A549 (cell line): ENCODE results near the gene NCAM2. TPM values are rescaled to one million over a fixed set of nuclear protein-coding genes. Genes with fewer than 3 reads are reported as not detected.

Source experiments
- ATAC-seq, 2 experiments: fragments of 200-7000 bp in 1 of 2; fragments of >200 bp in 1 of 2; cut with Nextera tagmentation in 1 of 2; cut with Tn5 transposase in 1 of 2; 3 replicates each; pipeline versions ENCODE4 v1.8.0 to v1.9.1; 2018 to 2020; ENCODE audit warnings: mild to moderate bottlenecking in 1 of 2, moderate library complexity in 1 of 2
- CTCF ChIA-PET: fragments of 300-600 bp; sonication (Branson Sonifier 250); formaldehyde crosslinking; extraction: SDS; loops from one replicate; lab custom pipeline; 2021; ENCODE audit warnings: antibody characterized with exemption, inconsistent platforms; lab: Yijun Ruan, JAX
- POLR2A ChIA-PET: fragments of 350-600 bp; formaldehyde crosslinking; extraction: SDS; loops from one replicate; lab custom pipeline; 2021; ENCODE audit warnings: antibody characterized with exemption, inconsistent platforms; lab: Yijun Ruan, JAX
- DNase-seq, 2 experiments: peaks; one replicate each; pipeline versions ENCODE4 v3.0.0 to v3.0.0-alpha.2; 2011 to 2016; ENCODE audit warnings: low read depth in 1 of 2, low spot score in 1 of 2
- FAIRE-seq: peaks from 2 replicates; lab custom pipeline; 2011; peaks lifted over from hg19 to GRCh38; lab: Jason Lieb, UNC
- H3K27ac ChIP-seq, 2 experiments: fragments of >200 bp; sonication (Bioruptor Twin); formaldehyde crosslinking; 3 replicates each; pipeline ENCODE4 v1.5.1; 2016 to 2017
- H3K4me1 ChIP-seq: fragments of >200 bp; sonication (Bioruptor Twin); formaldehyde crosslinking; 3 replicates; pipeline ENCODE4 v1.6.1; 2016
- H3K4me2 ChIP-seq: fragments of >200 bp; sonication (Bioruptor Twin); formaldehyde crosslinking; 3 replicates; pipeline ENCODE4 v1.6.1; 2016
- H3K4me3 ChIP-seq: fragments of >200 bp; sonication (Bioruptor Twin); formaldehyde crosslinking; 3 replicates; pipeline ENCODE4 v1.5.1; 2016
- H3K9me3 ChIP-seq: fragments of >200 bp; sonication (Bioruptor Twin); formaldehyde crosslinking; 3 replicates; pipeline ENCODE4 v1.6.1; 2016
- ATOH8 ChIP-seq: fragments of 250-450 bp; sonication (Bioruptor Pico); IDR thresholded peaks from 2 replicates; pipeline ENCODE4 v1.5.0; 2020; ENCODE audit warnings: low read depth, mild to moderate bottlenecking, moderate library complexity
- BCL3 ChIP-seq: fragments of >200 bp; sonication (Bioruptor Twin); formaldehyde crosslinking; IDR thresholded peaks from 3 replicates; pipeline ENCODE4 v1.6.1; 2016
- BHLHE40 ChIP-seq: IDR thresholded peaks from 2 replicates; pipeline ENCODE4 v1.6.1; 2012; ENCODE audit warnings: low read depth, low read length, inconsistent platforms
- CBX2 ChIP-seq: fragments of 200-600 bp; sonication (generic); IDR thresholded peaks from 2 replicates; pipeline ENCODE4 v1.6.1; 2016; ENCODE audit warnings: low read depth, mild to moderate bottlenecking, borderline replicate concordance
- CBX8 ChIP-seq: fragments of 200-600 bp; sonication (generic); IDR thresholded peaks from 2 replicates; pipeline ENCODE4 v1.6.1; 2016
- CEBPB ChIP-seq, 2 experiments: fragments of >200 bp in 1 of 2; sonication (Bioruptor Twin) in 1 of 2; formaldehyde crosslinking in 1 of 2; IDR thresholded peaks; 2 replicates each; pipeline ENCODE4 v1.6.1; 2012 to 2016
- CTCF ChIP-seq: fragments of >200 bp; sonication (Bioruptor Twin); formaldehyde crosslinking; IDR thresholded peaks from 3 replicates; pipeline ENCODE4 v1.5.1; 2016
- E2F6 ChIP-seq: IDR thresholded peaks from 2 replicates; pipeline ENCODE4 v1.6.1; 2012; ENCODE audit warnings: low read depth, borderline replicate concordance
- ELK1 ChIP-seq: fragments of 150-350 bp; IDR thresholded peaks from 2 replicates; pipeline ENCODE4 v1.6.1; 2014; ENCODE audit warnings: low read depth, mild to moderate bottlenecking, low read length
- FOSB ChIP-seq: fragments of 250-450 bp; sonication (Bioruptor Pico); IDR thresholded peaks from 2 replicates; pipeline ENCODE4 v1.5.0; 2020; ENCODE audit warnings: mild to moderate bottlenecking, moderate library complexity
- FOSL2 ChIP-seq, 2 experiments: fragments of 450-650 bp in 1 of 2; fragments of >200 bp in 1 of 2; sonication (Bioruptor Twin) in 1 of 2; formaldehyde crosslinking; IDR thresholded peaks; 2 replicates each; pipeline versions ENCODE4 v1.5.0 to v1.6.1; 2016 to 2020; ENCODE audit warnings: mild to moderate bottlenecking in 1 of 2, moderate library complexity in 1 of 2
- FOXS1 ChIP-seq: fragments of 250-450 bp; sonication (Bioruptor Pico); IDR thresholded peaks from 2 replicates; pipeline ENCODE4 v1.5.0; 2020; ENCODE audit warnings: mild to moderate bottlenecking, moderate library complexity
- GATA3 ChIP-seq: IDR thresholded peaks from 2 replicates; pipeline ENCODE4 v1.6.1; 2012; ENCODE audit warnings: borderline replicate concordance
- HDAC2 ChIP-seq: fragments of 200-600 bp; sonication (generic); IDR thresholded peaks from 2 replicates; pipeline ENCODE4 v1.6.1; 2016
- HES2 ChIP-seq: fragments of >200 bp; sonication (Bioruptor Twin); formaldehyde crosslinking; IDR thresholded peaks from 2 replicates; pipeline ENCODE4 v1.6.1; 2016
- HEYL ChIP-seq: fragments of 250-450 bp; sonication (Bioruptor Pico); IDR thresholded peaks from 2 replicates; pipeline ENCODE4 v1.8.0; 2021; ENCODE audit warnings: mild to moderate bottlenecking, moderate library complexity
- JUNB ChIP-seq: fragments of >200 bp; sonication (Bioruptor Twin); formaldehyde crosslinking; IDR thresholded peaks from 2 replicates; pipeline ENCODE4 v1.6.1; 2016
- KDM5A ChIP-seq: fragments of 200-600 bp; sonication (generic); IDR thresholded peaks from 2 replicates; pipeline ENCODE4 v1.6.1; 2016; ENCODE audit warnings: antibody characterized with exemption, mild to moderate bottlenecking
- MAZ ChIP-seq: fragments of 150-350 bp; IDR thresholded peaks from 2 replicates; pipeline ENCODE4 v1.6.1; 2014; ENCODE audit warnings: antibody characterized with exemption, low read depth, low read length, borderline replicate concordance
- NFE2L2 ChIP-seq: fragments of 150-350 bp; conservative IDR thresholded peaks from 2 replicates; pipeline ENCODE4 v1.6.1; 2014; ENCODE audit warnings: low read length
- NR3C1 ChIP-seq: fragments of >200 bp; sonication (Bioruptor Twin); formaldehyde crosslinking; IDR thresholded peaks from 3 replicates; pipeline ENCODE4 v1.6.1; 2017
- PHF8 ChIP-seq: fragments of 200-600 bp; sonication (generic); IDR thresholded peaks from 2 replicates; pipeline ENCODE4 v1.6.1; 2016; ENCODE audit warnings: low read depth, mild to moderate bottlenecking, antibody characterized with exemption, moderate library complexity, borderline replicate concordance
- POLR2A ChIP-seq: IDR thresholded peaks from 2 replicates; pipeline ENCODE4 v1.6.1; 2012; ENCODE audit warnings: mild to moderate bottlenecking, low read length
- RARB ChIP-seq: fragments of 250-450 bp; sonication (Bioruptor Pico); IDR thresholded peaks from 2 replicates; pipeline ENCODE4 v1.8.0; 2021; ENCODE audit warnings: mild to moderate bottlenecking, moderate library complexity
- RCOR1 ChIP-seq: fragments of 150-350 bp; IDR thresholded peaks from 2 replicates; pipeline ENCODE4 v1.6.1; 2014; ENCODE audit warnings: antibody characterized with exemption, low read length, low read depth
- RFX5 ChIP-seq: fragments of 450-650 bp; IDR thresholded peaks from 2 replicates; pipeline ENCODE4 v1.7.1; 2014; ENCODE audit warnings: antibody characterized with exemption, mild to moderate bottlenecking, moderate library complexity
- SMC3 ChIP-seq: fragments of >200 bp; sonication (Bioruptor Twin); formaldehyde crosslinking; IDR thresholded peaks from 3 replicates; pipeline ENCODE4 v1.6.1; 2018; ENCODE audit warnings: inconsistent platforms
- SREBF2 ChIP-seq: fragments of 450-650 bp; IDR thresholded peaks from 2 replicates; pipeline ENCODE4 v1.6.1; 2014; ENCODE audit warnings: mild to moderate bottlenecking, moderate library complexity
- USF2 ChIP-seq: fragments of 450-650 bp; IDR thresholded peaks from 2 replicates; pipeline ENCODE4 v1.6.1; 2014; ENCODE audit warnings: antibody characterized with exemption
- ZNF302 ChIP-seq: fragments of 250-450 bp; sonication (Bioruptor Pico); IDR thresholded peaks from 2 replicates; pipeline ENCODE4 v1.9.0; 2021; ENCODE audit warnings: inconsistent platforms, mild to moderate bottlenecking, moderate library complexity
- ZSCAN20 ChIP-seq: fragments of 250-450 bp; sonication (Bioruptor Pico); IDR thresholded peaks from 2 replicates; pipeline ENCODE4 v1.8.0; 2022; ENCODE audit warnings: mild to moderate bottlenecking, moderate library complexity
- WGBS: methylation state at CpG from one replicate; pipeline ENCODE4 v1.1.6; 2017; ENCODE audit errors: missing lambda C conversion rate; 5-methylcytosine and 5-hydroxymethylcytosine counted together
- polyA plus RNA-seq, 4 experiments: library from polyadenylated mRNA; depleted of rRNA in 3 of 4; stranded (reverse); fragments of >200 nt; fragmentation: RNase III in 1 of 4; extraction: RNeasy Plus Mini Kit Qiagen cat#74134 plus additional on column Dnase treatment in 1 of 4; gene quantifications; 2 replicates in 3 of 4; 3 replicates in 1 of 4; pipeline ENCODE4 v1.2.3, GENCODE V29; 2011 to 2017

NCAM2 gene
- polyA plus RNA-seq, 2 of the 4 experiments (the other 2 are of a cell fraction): not detected

- H3K27ac ChIP-seq: no peak overlapping the region
- FAIRE-seq (no peak), ATAC-seq (no peak)
- CTCF ChIA-PET: no interaction called here
- no peaks in the 10 kb centered on the region for H3K9me3 ChIP-seq
- POLR2A ChIA-PET: no interaction called here
- no peak overlapping the region for H3K4me2 ChIP-seq
- no peak overlapping the region for H3K4me3 ChIP-seq
- no peak for TF ChIP-seq E2F6
- TF ChIP-seq BHLHE40: no peak
- no peak for TF ChIP-seq SREBF2
- no peak for TF ChIP-seq BCL3
- no peak for TF ChIP-seq CEBPB (IDR thresholded peaks at IDR 0.05)
- no peak for TF ChIP-seq SMC3
- no peak for TF ChIP-seq CBX8
- TF ChIP-seq HES2: no peak
- no peak for TF ChIP-seq NR3C1
- TF ChIP-seq, all 56 proteins: peak for 0
- no peaks in the 10 kb centered on the region for H3K4me1 ChIP-seq
- DNase-seq: no peak
Observed at GRCh38 chr21:21394064-21394463, 395.9 kb downstream of the NCAM2 start.

GRCh38 chr21:21396424-21396823, 398.2 kb downstream of the NCAM2 start:
- Histone ChIP-seq H3K4me3 (no peak overlapping the region), H3K4me1 (no peaks in the 10 kb centered on the region), H3K4me2 (no peak overlapping the region), H3K27ac (no peak overlapping the region), H3K9me3 (no peaks in the 10 kb centered on the region)
- 8% methylated on average over 2 of the region's 4 CpGs for WGBS
- no peak for FAIRE-seq
- ATAC-seq: no peak
- ChIA-PET CTCF (no interaction called here), POLR2A (no interaction called here)
- no peak for TF ChIP-seq USF2
- TF ChIP-seq NFE2L2: no peak
- TF ChIP-seq NR3C1: no peak
- TF ChIP-seq ZNF302 (CRISPR knock-in tag): no peak
- no peak for TF ChIP-seq RCOR1
- no peak for TF ChIP-seq PHF8
- TF ChIP-seq MAZ: no peak
- no peak for TF ChIP-seq CBX2
- no peak for TF ChIP-seq RFX5
- TF ChIP-seq FOXS1 (CRISPR knock-in tag): no peak
- TF ChIP-seq FOSB: no peak
- no peak for TF ChIP-seq POLR2A
- TF ChIP-seq JUNB: no peak
- no peak for DNase-seq

GRCh38 chr21:21397464-21397863, 399.3 kb downstream of the NCAM2 start:
- no peak overlapping the region for H3K27ac ChIP-seq
- WGBS: no CpG with 5 or more reads among the region's 7 CpGs
- no peak for ATAC-seq
- H3K4me2 ChIP-seq: no peak overlapping the region
- no peak for DNase-seq
- TF ChIP-seq HEYL (CRISPR knock-in tag) (no peak), KDM5A (no peak), CEBPB (IDR thresholded peaks at IDR 0.05) (no peak), PHF8 (no peak), ELK1 (no peak), FOSL2 (IDR thresholded peaks at IDR 0.05) (no peak), FOSL2 (CRISPR knock-in tag; IDR thresholded peaks at IDR 0.05) (no peak), ATOH8 (CRISPR knock-in tag) (no peak), USF2 (no peak), CTCF (no peak), HDAC2 (no peak), RARB (CRISPR knock-in tag) (no peak), ZSCAN20 (no peak), GATA3 (no peak), RCOR1 (no peak)
- H3K9me3 ChIP-seq: no peaks in the 10 kb centered on the region
- FAIRE-seq: no peak
- POLR2A ChIA-PET: no interaction called here
- no peak overlapping the region for H3K4me3 ChIP-seq
- CTCF ChIA-PET: no interaction called here
- H3K4me1 ChIP-seq: no peaks in the 10 kb centered on the region
